Measurements from ENCODE around the gene SMIM24.
A peak's percentile ranks its signal among the peaks of the same experiment; 100 is the strongest.
"Not testable (repeated sequence)": the region's sequence is repeated elsewhere in the genome, so short reads cannot be mapped to it uniquely, and the experiment has no call there.

The SMIM24 gene

DNA sequence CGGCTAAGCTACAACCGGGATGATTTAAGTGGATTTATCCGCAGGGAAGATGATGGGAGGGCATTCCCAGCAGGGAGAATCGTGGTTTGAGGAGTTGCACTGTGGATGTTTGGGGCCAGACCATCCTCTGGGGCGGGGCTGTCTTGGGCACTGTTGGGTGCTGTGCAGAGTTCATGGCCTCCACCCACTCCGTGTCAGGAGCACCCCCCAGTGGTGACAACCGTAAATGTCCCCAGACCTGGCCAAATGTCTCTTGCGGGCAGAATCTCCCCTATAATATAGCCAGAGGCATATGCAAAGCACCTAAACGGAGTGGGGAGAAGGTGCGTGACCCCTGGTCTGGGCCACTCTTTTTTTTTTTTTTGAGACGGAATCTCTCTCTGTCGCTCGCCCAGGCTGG, 40.2 kb downstream of the SMIM24 start:
- Histone ChIP-seq H3K27ac (ENCODE audit: low read depth, low read length, severe bottlenecking) (no peak overlapping the region), H3K4me1 (ENCODE audit: control insufficient read depth, insufficient read depth, low read length, poor library complexity, severe bottlenecking) (peaks cover 22% of the 10 kb centered on the region), H3K9me3 (ENCODE audit: control insufficient read depth, low read length) (peaks cover 3% of the 10 kb centered on the region), H3K4me3 (ENCODE audit: extremely low read depth, insufficient read depth, low read length, poor library complexity, severe bottlenecking) (no peak overlapping the region), H3K36me3 (ENCODE audit: control insufficient read depth, insufficient read depth, low read length) (no peaks in the 10 kb centered on the region)
- WGBS, 2 experiments (ENCODE audit: insufficient coverage in 2 of 2): 42 to 65% methylated on average over 7 to 8 of the region's 13 CpGs

DNA sequence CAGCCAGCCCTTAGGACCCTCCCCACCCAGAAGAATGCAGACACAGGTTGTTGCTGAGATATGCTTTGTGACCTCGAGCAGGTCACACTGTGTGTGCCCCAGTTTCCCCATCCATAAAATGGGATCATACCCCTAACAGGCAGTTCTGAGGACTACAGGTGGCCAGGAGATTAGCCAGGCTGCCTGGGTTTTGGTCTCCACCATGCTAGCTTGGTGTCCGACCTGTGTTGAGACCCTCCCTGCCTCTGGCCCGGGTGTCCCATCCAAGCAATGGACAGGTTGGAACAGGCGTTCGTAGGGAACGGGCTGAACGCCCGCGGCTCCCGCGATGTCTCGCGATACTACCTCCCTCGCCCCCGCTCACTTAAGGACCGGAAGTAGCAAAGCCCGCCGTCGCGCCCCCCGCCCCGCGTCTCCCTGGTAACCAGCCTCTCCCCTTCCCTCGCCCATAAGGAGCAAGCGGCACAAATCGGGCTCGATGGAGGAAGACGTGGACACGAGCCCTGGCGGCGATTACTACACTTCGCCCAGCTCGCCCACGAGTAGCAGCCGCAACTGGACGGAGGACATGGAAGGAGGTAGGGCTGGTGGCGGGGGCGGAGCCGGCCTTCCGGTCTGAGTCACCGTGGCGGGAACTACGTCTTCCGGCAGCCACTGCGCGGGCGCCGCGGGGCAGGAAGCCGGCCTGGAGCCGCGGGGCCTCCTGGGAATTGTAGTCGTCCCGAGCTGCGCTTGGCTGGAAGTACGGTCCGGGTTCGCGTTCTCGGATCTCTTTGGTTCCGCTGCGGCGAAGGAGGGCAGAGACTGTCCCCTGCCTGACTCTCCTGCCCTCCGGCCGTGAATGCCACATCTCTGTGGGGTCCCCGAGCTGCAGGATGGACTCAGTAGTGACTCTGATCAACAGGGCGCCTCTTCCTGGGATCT, 45.4 kb downstream of the SMIM24 start:
- peak overlapping the region; percentile 97 for H3K27ac ChIP-seq (ENCODE audit: low read depth, low read length, severe bottlenecking)
- no peaks in the 10 kb centered on the region for H3K36me3 ChIP-seq (ENCODE audit: control insufficient read depth, insufficient read depth, low read length)
- peak overlapping the region; percentile 57 for H3K4me3 ChIP-seq (ENCODE audit: extremely low read depth, insufficient read depth, low read length, poor library complexity, severe bottlenecking)
- peaks cover 7% of the 10 kb centered on the region for H3K9me3 ChIP-seq (ENCODE audit: control insufficient read depth, low read length)
- WGBS, 2 experiments (ENCODE audit: insufficient coverage in 2 of 2): 1% methylated on average over 53 to 65 of the region's 67 CpGs
- H3K4me1 ChIP-seq (ENCODE audit: control insufficient read depth, insufficient read depth, low read length, poor library complexity, severe bottlenecking): no peaks in the 10 kb centered on the region

DNA sequence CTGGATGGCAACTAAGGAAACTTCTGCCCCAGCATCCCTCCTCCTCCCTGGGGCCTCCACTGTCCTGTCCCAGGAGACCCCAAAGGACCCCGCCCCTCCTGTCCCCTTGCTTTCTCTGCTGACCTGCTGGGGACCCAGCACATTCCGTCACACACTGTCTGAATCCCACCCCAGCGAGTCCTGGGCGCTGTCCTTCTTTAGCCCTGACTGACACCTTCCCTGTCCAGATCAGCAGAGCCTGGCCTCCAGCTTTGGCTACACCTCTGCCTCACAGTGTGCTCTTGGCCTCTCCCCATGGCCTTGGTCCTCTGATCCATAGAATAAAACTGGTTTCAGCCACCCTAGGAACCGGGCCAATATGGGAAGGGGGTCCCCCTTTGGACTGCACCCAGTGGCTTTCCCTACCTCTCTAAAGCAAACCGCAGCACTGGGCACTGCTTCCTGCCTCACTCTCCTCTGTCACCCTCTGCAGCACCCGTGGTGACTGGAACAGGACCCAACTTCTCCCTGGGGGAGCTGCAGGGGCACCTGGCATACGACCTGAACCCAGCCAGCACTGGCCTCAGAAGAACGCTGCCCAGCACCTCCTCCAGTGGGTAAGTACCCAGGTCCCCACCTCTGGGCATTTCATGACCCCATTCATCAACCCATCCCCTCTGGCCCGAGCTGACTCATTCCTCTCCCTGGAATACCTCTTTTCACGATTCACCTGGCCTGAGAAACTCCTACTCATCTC, 46.4 kb downstream of the SMIM24 start:
- Histone ChIP-seq H3K36me3 (ENCODE audit: control insufficient read depth, insufficient read depth, low read length) (no peaks in the 10 kb centered on the region), H3K4me3 (ENCODE audit: extremely low read depth, insufficient read depth, low read length, poor library complexity, severe bottlenecking) (peak overlapping the region; percentile 57), H3K9me3 (ENCODE audit: control insufficient read depth, low read length) (peaks cover 7% of the 10 kb centered on the region), H3K4me1 (ENCODE audit: control insufficient read depth, insufficient read depth, low read length, poor library complexity, severe bottlenecking) (no peaks in the 10 kb centered on the region), H3K27ac (ENCODE audit: low read depth, low read length, severe bottlenecking) (no peak overlapping the region)
- WGBS, 2 experiments (ENCODE audit: insufficient coverage in 2 of 2): 82 to 92% methylated on average over 9 to 11 of the region's 11 CpGs

DNA sequence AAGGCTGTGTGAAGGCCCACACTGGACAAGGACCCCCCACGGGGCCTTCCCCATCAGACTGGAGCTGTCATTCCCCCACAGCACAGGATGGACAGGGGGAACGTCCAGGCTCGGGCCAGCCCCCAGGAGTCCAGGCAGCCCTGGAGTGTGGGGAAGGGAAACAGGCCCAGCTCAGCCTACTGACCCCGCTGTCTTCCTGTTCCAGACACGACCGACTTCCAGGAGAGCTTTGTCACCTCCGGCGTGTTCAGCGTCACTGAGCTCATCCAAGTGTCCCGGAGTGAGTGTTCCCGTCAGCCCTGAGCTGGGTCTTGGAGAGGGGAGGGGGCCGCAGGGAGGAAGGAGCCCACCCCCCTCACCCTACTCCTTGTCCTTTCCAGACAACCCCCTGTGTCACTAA, 47.0 kb downstream of the SMIM24 start:
- Histone ChIP-seq H3K36me3 (ENCODE audit: control insufficient read depth, insufficient read depth, low read length) (no peaks in the 10 kb centered on the region), H3K27ac (ENCODE audit: low read depth, low read length, severe bottlenecking) (no peak overlapping the region)
- 82 to 90% methylated on average over 2 to 7 of the region's 12 CpGs for WGBS, 2 experiments (ENCODE audit: insufficient coverage in 2 of 2)

DNA sequence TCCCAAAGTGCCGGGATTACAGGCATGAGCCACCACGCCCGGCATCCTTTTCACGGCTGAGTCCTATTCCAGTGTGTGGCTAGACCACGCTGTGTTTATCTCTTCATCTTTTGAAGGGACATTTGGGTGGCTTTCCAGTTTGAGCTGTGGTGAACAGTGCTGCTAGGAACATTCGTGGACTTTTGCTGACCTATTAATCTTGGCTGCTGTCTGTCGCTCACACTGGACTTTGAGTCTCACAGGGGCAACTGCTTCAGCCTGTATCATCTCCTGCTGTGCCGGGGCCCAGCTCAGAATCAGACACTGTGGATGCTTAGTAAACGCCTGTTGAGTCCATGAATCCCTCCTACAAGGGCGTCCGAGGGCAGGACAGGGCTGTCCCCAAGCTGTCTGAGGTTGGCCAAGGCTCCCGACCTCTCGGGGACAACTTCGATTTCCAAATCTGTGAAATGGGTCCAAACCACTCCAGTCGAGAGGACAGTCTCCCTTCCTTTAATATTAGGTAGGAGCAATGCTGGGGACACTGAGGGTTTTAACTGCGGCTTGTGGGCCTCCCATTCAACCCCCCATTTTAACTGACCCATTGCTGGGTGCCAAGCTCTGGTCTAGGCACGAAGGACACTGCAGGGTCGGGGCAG, 48.4 kb downstream of the SMIM24 start:
- no peak overlapping the region for H3K4me3 ChIP-seq (ENCODE audit: extremely low read depth, insufficient read depth, low read length, poor library complexity, severe bottlenecking)
- peaks cover 4% of the 10 kb centered on the region for H3K9me3 ChIP-seq (ENCODE audit: control insufficient read depth, low read length)
- 88 to 91% methylated on average over 17 to 18 of the region's 18 CpGs for WGBS, 2 experiments (ENCODE audit: insufficient coverage in 2 of 2)
- no peaks in the 10 kb centered on the region for H3K4me1 ChIP-seq (ENCODE audit: control insufficient read depth, insufficient read depth, low read length, poor library complexity, severe bottlenecking)
- no peak overlapping the region for H3K27ac ChIP-seq (ENCODE audit: low read depth, low read length, severe bottlenecking)
- no peaks in the 10 kb centered on the region for H3K36me3 ChIP-seq (ENCODE audit: control insufficient read depth, insufficient read depth, low read length)

More for the DNA sequence above, 47.0 kb downstream of the SMIM24 start:
- Histone ChIP-seq H3K9me3 (ENCODE audit: control insufficient read depth, low read length) (peaks cover 7% of the 10 kb centered on the region), H3K4me3 (ENCODE audit: extremely low read depth, insufficient read depth, low read length, poor library complexity, severe bottlenecking) (no peak overlapping the region), H3K4me1 (ENCODE audit: control insufficient read depth, insufficient read depth, low read length, poor library complexity, severe bottlenecking) (no peaks in the 10 kb centered on the region)

DNA sequence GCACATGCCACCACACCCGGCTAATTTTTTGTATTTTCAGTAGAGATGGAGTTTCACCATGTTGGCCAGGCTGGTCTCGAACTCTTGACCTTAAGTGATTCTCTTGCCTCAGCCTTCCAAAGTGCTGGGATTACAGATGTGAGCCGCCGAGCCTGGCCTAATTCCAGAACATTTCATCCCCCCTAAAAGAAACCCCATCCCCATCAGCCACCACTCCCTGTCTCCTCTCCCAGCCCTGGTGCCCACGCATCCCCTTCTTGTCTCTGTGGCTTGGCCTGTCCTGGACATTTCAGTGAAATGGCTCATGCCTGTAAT, 50.0 kb downstream of the SMIM24 start:
- H3K27ac ChIP-seq (ENCODE audit: low read depth, low read length, severe bottlenecking); H3K4me1 ChIP-seq (ENCODE audit: control insufficient read depth, insufficient read depth, low read length, poor library complexity, severe bottlenecking); H3K9me3 ChIP-seq (ENCODE audit: control insufficient read depth, low read length); H3K4me3 ChIP-seq (ENCODE audit: extremely low read depth, insufficient read depth, low read length, poor library complexity, severe bottlenecking); H3K36me3 ChIP-seq (ENCODE audit: control insufficient read depth, insufficient read depth, low read length): not testable (repeated sequence)
- 80 to 86% methylated on average over 2 to 5 of the region's 5 CpGs for WGBS, 2 experiments (ENCODE audit: insufficient coverage in 2 of 2)

DNA sequence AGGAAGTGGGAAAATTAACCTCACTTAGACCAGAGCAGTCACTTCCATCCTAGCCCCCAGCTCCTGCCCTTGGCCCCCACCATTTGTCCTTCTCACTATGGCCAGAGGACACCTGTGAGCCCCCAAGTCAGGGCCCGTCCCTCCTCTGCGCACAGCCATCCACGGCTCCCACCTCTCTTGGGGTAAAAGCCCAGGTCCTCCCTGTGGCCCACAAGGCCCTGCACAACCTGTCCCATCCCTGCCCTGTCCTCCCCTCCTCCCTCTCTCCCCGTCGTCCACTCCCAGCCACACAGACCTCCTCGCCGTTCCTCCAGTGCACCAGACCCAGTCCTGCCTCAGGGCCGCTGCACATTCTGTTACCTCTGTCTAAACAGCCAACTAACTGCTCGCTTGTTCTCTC, 53.9 kb downstream of the SMIM24 start:
- no peak overlapping the region for H3K4me3 ChIP-seq (ENCODE audit: extremely low read depth, insufficient read depth, low read length, poor library complexity, severe bottlenecking)
- no peaks in the 10 kb centered on the region for H3K4me1 ChIP-seq (ENCODE audit: control insufficient read depth, insufficient read depth, low read length, poor library complexity, severe bottlenecking)
- 89 to 93% methylated on average over 8 to 9 of the region's 9 CpGs for WGBS, 2 experiments (ENCODE audit: insufficient coverage in 2 of 2)
- H3K36me3 ChIP-seq (ENCODE audit: control insufficient read depth, insufficient read depth, low read length): no peaks in the 10 kb centered on the region
- H3K27ac ChIP-seq (ENCODE audit: low read depth, low read length, severe bottlenecking): no peak overlapping the region
- no peaks in the 10 kb centered on the region for H3K9me3 ChIP-seq (ENCODE audit: control insufficient read depth, low read length)
